ENCODE data around the gene SLC16A3.

The SLC16A3 gene

DNA sequence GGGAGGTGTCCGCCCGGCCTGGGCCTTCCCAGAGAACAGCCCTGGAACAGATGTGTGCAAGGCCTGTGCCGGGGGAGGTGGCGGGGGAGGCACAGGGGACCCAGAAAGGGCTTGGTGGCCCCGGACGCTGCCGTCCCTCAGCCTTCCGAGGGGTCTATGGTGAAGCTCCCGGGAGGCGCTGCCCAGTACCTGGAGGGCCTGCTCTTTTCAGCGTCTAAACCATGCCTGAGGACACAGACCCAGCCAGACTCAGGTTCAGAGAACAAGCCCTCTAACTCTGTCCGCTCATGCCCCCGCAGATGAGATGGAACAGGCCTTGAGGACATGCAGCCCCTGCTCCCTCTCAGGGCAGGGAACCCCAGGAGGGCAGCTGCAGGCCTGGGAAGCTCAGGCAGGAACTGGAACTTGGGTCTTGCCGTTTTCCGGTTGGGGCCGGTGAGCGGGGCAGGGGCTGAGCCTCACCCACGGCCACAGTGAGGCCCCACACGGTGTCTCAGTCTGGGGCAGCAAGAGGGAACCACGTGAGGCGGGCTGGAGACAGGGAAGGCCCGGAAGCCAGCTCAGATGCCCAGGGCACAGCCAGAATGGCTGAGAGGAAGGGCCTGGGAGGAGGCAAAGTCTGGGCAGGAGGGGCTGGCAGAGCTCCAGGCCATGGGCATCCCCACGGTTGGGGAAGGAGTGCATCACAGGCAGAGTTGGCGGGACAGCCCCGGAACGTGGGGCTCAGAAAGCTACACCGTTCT, 12.5 kb downstream of the SLC16A3 start:
- peak overlapping the region; percentile 91 for H3K27ac ChIP-seq (replicated peaks)
- peak; percentile 89 to 97 for DNase-seq (ENCODE audit: low read depth in 1 of 2, low spot score in 1 of 2)
- TF ChIP-seq, protein P1, sequence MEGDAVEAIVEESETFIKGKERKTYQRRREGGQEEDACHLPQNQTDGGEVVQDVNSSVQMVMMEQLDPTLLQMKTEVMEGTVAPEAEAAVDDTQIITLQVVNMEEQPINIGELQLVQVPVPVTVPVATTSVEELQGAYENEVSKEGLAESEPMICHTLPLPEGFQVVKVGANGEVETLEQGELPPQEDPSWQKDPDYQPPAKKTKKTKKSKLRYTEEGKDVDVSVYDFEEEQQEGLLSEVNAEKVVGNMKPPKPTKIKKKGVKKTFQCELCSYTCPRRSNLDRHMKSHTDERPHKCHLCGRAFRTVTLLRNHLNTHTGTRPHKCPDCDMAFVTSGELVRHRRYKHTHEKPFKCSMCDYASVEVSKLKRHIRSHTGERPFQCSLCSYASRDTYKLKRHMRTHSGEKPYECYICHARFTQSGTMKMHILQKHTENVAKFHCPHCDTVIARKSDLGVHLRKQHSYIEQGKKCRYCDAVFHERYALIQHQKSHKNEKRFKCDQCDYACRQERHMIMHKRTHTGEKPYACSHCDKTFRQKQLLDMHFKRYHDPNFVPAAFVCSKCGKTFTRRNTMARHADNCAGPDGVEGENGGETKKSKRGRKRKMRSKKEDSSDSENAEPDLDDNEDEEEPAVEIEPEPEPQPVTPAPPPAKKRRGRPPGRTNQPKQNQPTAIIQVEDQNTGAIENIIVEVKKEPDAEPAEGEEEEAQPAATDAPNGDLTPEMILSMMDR (IDR thresholded peaks at IDR 0.05; ENCODE audit: insufficient read depth, low read length): no peak
- TF ChIP-seq GABPA (IDR thresholded peaks at IDR 0.05; ENCODE audit: low read depth) (peak; percentile 61; the same call in 1 of the 2 replicates), POLR2AphosphoS5 (IDR thresholded peaks at IDR 0.05; ENCODE audit: low read depth) (peak; percentile 81)
- TF ChIP-seq, protein P2, sequence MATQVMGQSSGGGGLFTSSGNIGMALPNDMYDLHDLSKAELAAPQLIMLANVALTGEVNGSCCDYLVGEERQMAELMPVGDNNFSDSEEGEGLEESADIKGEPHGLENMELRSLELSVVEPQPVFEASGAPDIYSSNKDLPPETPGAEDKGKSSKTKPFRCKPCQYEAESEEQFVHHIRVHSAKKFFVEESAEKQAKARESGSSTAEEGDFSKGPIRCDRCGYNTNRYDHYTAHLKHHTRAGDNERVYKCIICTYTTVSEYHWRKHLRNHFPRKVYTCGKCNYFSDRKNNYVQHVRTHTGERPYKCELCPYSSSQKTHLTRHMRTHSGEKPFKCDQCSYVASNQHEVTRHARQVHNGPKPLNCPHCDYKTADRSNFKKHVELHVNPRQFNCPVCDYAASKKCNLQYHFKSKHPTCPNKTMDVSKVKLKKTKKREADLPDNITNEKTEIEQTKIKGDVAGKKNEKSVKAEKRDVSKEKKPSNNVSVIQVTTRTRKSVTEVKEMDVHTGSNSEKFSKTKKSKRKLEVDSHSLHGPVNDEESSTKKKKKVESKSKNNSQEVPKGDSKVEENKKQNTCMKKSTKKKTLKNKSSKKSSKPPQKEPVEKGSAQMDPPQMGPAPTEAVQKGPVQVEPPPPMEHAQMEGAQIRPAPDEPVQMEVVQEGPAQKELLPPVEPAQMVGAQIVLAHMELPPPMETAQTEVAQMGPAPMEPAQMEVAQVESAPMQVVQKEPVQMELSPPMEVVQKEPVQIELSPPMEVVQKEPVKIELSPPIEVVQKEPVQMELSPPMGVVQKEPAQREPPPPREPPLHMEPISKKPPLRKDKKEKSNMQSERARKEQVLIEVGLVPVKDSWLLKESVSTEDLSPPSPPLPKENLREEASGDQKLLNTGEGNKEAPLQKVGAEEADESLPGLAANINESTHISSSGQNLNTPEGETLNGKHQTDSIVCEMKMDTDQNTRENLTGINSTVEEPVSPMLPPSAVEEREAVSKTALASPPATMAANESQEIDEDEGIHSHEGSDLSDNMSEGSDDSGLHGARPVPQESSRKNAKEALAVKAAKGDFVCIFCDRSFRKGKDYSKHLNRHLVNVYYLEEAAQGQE (IDR thresholded peaks at IDR 0.05; ENCODE audit: insufficient replicate concordance, low read depth): no peak
- no peak overlapping the region for H3K4me3 ChIP-seq (replicated peaks; ENCODE audit: insufficient read depth, low read length)
- H3K27me3 ChIP-seq (ENCODE audit: insufficient read depth, poor library complexity, severe bottlenecking): no peaks in the 10 kb centered on the region

DNA sequence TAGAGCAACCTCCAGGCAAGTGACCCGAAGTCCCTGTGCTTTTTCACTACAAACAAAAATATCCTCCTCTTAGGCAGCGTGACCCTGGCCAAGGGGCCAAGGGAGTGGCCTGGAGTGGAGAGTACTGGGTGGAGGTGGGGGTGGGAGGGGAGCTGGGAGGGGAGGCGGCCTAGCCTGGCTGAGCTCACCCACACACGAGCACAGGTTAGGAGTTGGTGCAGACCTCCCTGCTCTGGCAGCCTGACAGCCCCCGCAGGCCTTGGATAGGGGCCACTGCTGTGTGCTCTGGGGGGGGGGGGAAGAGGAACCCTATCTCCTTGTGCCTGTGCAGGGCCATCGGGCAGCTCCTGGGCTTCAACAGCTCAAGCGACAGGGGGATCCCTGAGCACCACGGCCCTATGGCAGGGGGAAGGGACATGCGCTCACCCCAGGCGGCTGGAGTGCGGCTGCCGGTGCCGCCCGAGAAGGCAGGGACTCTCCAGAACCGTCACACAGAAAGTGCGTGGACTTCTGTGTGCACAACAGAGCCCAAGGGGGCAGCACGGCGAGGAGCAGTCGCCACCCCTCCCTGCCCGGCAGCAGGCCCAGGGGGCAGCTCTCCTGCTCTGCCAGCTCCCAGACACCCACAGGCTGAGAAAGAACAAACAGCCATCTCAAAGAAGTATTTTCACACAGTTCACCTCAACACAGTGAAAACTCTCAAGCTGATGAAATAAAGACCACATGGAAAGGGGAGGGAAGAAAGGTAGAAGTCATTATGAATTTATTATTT, 13.3 kb downstream of the SLC16A3 start:
- peak overlapping the region; percentile 91 for H3K27ac ChIP-seq (replicated peaks)
- no peak overlapping the region for H3K4me3 ChIP-seq (replicated peaks; ENCODE audit: insufficient read depth, low read length)
- DNase-seq (ENCODE audit: low read depth in 1 of 2, low spot score in 1 of 2): peak; percentile 43 to 57
- TF ChIP-seq POLR2AphosphoS5 (IDR thresholded peaks at IDR 0.05; ENCODE audit: low read depth) (peak; percentile 20), GABPA (IDR thresholded peaks at IDR 0.05; ENCODE audit: low read depth) (no peak), SPI1 (IDR thresholded peaks at IDR 0.05; ENCODE audit: borderline replicate concordance, low read depth) (peak; percentile 9; the same call in 1 of the 2 replicates)
- TF ChIP-seq, protein P2 (IDR thresholded peaks at IDR 0.05; ENCODE audit: insufficient replicate concordance, low read depth): no peak
- TF ChIP-seq, protein P1 (IDR thresholded peaks at IDR 0.05; ENCODE audit: insufficient read depth, low read length): no peak
- no peaks in the 10 kb centered on the region for H3K27me3 ChIP-seq (ENCODE audit: insufficient read depth, poor library complexity, severe bottlenecking)

DNA sequence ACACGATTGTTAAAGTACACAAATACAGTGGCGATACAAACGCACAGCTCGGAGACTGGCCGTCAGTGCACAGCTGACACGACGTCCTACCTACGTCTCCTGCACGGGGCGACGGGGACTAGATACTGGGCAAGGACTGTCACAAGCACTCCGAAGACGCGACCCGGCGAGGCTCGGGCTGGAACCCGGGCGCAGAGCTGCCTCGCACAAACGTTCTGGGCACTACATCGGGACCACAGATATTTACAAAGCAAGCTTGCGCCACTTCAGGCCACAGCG, 13.8 kb downstream of the SLC16A3 start:
- peak in 1 of 2 experiments; percentile 23 for DNase-seq (ENCODE audit: low read depth in 1 of 2, low spot score in 1 of 2)
- no peaks in the 10 kb centered on the region for H3K27me3 ChIP-seq (ENCODE audit: insufficient read depth, poor library complexity, severe bottlenecking)
- peak overlapping the region; percentile 91 for H3K27ac ChIP-seq (replicated peaks)
- TF ChIP-seq POLR2AphosphoS5 (IDR thresholded peaks at IDR 0.05; ENCODE audit: low read depth): no peak
- TF ChIP-seq, protein P2 (IDR thresholded peaks at IDR 0.05; ENCODE audit: insufficient replicate concordance, low read depth): no peak
- no peak for TF ChIP-seq GABPA (IDR thresholded peaks at IDR 0.05; ENCODE audit: low read depth)
- no peak for TF ChIP-seq SPI1 (IDR thresholded peaks at IDR 0.05; ENCODE audit: borderline replicate concordance, low read depth)
- TF ChIP-seq, protein P1 (IDR thresholded peaks at IDR 0.05; ENCODE audit: insufficient read depth, low read length): no peak
- H3K4me3 ChIP-seq (replicated peaks; ENCODE audit: insufficient read depth, low read length): no peak overlapping the region

Measured in HL-60 (cell line).